Measurements from ENCODE around the gene DYSF. TPM values are rescaled to one million over a fixed set of nuclear protein-coding genes. Genes with fewer than 3 reads are reported as not detected.

The DYSF gene
- total RNA-seq, 4 donors from 2014 or later, result 1.7 to 5.0 (median 2.6) TPM

DNA sequence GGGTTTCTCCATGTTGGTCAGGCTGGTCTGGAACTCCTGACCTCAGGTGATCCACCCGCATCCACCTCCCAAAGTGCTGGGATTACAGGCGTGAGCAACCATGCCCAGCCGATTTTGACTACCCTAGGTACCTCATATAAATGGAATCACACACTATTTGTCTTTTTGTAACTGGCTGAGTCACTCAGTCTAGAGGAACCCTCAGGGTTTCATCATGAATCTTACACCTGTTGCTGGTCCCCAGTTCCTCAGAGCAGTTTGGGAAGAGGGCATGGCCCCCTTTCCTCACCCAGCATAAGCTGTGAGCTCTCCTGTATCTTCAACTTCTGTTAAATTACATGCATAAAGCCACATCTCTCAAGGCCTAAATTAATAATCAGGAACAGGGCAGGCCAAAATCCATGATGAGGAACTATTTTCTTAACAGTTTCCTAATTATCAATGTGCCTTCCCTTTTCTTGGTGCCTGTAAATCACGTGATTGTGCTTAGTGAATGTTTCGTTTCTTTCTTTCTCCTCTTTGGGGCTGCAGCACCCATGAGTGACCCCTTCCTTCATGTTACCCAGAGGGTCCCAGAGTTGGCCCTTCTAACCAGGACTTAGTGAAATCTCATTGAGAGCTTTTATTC, 20.9 kb downstream of the DYSF start:
- Histone ChIP-seq H3K27ac (no peak overlapping the region), H3K4me1 (no peaks in the 10 kb centered on the region), H3K9me3 (no peaks in the 10 kb centered on the region), H3K27me3 (peaks cover 4% of the 10 kb centered on the region), H3K36me3 (no peaks in the 10 kb centered on the region), H3K4me3 (no peak overlapping the region)
- WGBS, result 86% methylated on average over 5 of the region's 5 CpGs
- DNase-seq (ENCODE audit: low spot score in 2 of 2), result no peak
- TF ChIP-seq POLR2AphosphoS5 (IDR thresholded peaks at IDR 0.05) (no peak), EP300 (IDR thresholded peaks at IDR 0.05) (no peak), POLR2A (IDR thresholded peaks at IDR 0.05) (no peak)
- TF ChIP-seq, protein P1, sequence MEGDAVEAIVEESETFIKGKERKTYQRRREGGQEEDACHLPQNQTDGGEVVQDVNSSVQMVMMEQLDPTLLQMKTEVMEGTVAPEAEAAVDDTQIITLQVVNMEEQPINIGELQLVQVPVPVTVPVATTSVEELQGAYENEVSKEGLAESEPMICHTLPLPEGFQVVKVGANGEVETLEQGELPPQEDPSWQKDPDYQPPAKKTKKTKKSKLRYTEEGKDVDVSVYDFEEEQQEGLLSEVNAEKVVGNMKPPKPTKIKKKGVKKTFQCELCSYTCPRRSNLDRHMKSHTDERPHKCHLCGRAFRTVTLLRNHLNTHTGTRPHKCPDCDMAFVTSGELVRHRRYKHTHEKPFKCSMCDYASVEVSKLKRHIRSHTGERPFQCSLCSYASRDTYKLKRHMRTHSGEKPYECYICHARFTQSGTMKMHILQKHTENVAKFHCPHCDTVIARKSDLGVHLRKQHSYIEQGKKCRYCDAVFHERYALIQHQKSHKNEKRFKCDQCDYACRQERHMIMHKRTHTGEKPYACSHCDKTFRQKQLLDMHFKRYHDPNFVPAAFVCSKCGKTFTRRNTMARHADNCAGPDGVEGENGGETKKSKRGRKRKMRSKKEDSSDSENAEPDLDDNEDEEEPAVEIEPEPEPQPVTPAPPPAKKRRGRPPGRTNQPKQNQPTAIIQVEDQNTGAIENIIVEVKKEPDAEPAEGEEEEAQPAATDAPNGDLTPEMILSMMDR (IDR thresholded peaks at IDR 0.05), result no peak

DNA sequence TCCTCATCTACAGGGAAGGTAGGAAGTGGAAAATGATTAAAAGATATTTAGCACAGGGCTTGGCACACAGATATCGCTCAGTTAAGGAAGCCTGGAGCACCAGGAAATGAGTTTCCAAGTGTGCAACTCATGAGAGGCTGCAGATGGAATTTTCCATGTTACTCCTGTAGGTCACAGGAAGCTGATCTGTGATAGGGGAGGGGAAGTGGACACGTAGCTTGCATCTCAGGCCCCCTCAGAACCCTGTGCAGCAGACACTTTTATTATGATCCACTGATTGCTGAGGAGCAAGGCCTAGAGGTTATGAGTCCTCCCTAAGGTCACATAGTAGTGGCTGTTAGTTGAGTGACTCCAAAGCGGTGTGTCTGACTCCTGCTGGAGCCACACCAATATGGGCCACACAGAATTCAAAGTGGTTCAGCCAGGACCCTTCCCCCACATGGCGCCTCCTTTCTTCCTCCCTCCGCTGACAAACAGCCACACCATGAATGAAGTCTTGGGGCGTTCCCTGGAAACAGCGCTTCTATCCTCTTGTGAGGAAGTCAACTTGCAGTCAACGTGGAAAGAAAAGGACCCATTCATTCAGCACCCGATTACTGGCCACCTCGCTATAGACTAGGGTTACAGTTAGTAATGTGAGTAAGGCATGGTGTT, 21.5 kb downstream of the DYSF start:
- H3K9me3 ChIP-seq, result no peaks in the 10 kb centered on the region
- H3K4me3 ChIP-seq, result no peak overlapping the region
- H3K27me3 ChIP-seq, result no peaks in the 10 kb centered on the region
- no peak for DNase-seq (ENCODE audit: low spot score in 2 of 2)
- no peak overlapping the region for H3K27ac ChIP-seq
- 75% methylated on average over 10 of the region's 10 CpGs for WGBS
- TF ChIP-seq POLR2AphosphoS5 (IDR thresholded peaks at IDR 0.05) (no peak), POLR2A (IDR thresholded peaks at IDR 0.05) (no peak), EP300 (IDR thresholded peaks at IDR 0.05) (no peak)
- TF ChIP-seq, protein P1 (IDR thresholded peaks at IDR 0.05), result no peak
- H3K4me1 ChIP-seq, result no peaks in the 10 kb centered on the region
- H3K36me3 ChIP-seq, result no peaks in the 10 kb centered on the region

DNA sequence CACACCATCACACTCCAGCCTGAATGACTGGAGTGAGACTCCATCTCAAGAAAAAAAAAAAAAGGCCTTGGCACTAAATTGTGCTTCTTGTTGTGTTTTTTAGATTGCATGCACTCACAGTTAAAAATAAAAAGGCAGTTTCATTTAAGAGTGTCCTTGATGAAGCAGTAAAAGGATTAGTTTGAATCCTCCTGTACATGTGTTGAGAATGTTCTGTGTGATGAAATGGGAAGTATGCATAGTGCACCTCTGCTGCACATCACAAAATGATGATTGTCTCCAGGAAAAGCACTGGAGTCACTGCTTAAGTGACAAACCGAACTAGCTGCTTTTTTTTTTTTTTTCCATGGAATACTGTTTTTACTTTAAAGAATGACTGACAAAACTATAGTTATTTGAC, 23.1 kb downstream of the DYSF start:
- no peaks in the 10 kb centered on the region for H3K9me3 ChIP-seq
- no peak overlapping the region for H3K27ac ChIP-seq
- 56% methylated on average over 1 of the region's 1 CpG for WGBS
- TF ChIP-seq, protein P1 (IDR thresholded peaks at IDR 0.05), result no peak
- no peak for TF ChIP-seq POLR2A (IDR thresholded peaks at IDR 0.05)
- no peak for TF ChIP-seq EP300 (IDR thresholded peaks at IDR 0.05)
- TF ChIP-seq POLR2AphosphoS5 (IDR thresholded peaks at IDR 0.05), result no peak
- no peaks in the 10 kb centered on the region for H3K4me1 ChIP-seq
- no peaks in the 10 kb centered on the region for H3K27me3 ChIP-seq
- no peak for DNase-seq (ENCODE audit: low spot score in 2 of 2)
- no peaks in the 10 kb centered on the region for H3K36me3 ChIP-seq
- H3K4me3 ChIP-seq, result no peak overlapping the region

DNA sequence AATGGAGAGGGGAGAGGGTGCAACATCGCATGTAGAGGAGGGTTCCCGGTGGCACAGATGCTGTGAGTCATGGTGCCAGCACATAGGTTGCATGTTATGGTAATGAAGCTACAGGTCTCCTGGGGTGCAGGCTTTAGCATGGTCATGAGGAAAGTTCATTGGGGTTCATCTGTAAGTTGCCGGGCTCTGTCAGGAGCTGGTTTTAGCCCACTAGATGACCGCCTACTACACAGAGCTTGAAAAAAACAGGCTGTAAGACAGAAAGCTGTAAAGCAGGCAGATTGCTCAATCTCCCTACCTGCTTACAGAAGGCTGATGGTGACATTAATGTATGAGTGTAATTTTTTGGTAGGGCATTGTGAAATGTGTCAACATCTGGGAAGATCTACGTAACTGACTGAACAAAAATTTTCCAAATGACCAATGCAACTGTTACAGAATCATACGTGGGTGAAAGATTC, 23.9 kb downstream of the DYSF start:
- Histone ChIP-seq H3K27me3 (no peaks in the 10 kb centered on the region), H3K4me1 (no peaks in the 10 kb centered on the region), H3K36me3 (no peaks in the 10 kb centered on the region), H3K9me3 (no peaks in the 10 kb centered on the region), H3K27ac (no peak overlapping the region), H3K4me3 (no peak overlapping the region)
- WGBS, result 66% methylated on average over 6 of the region's 6 CpGs
- TF ChIP-seq POLR2AphosphoS5 (IDR thresholded peaks at IDR 0.05), result no peak
- no peak for TF ChIP-seq EP300 (IDR thresholded peaks at IDR 0.05)
- TF ChIP-seq, protein P1 (IDR thresholded peaks at IDR 0.05), result no peak
- no peak for TF ChIP-seq POLR2A (IDR thresholded peaks at IDR 0.05)
- no peak for DNase-seq (ENCODE audit: low spot score in 2 of 2)

- TF ChIP-seq POLR2AphosphoS5 (IDR thresholded peaks at IDR 0.05), result no peak
- TF ChIP-seq, protein P1 (IDR thresholded peaks at IDR 0.05), result no peak
- no peak for TF ChIP-seq EP300 (IDR thresholded peaks at IDR 0.05)
- Histone ChIP-seq H3K4me1 (no peaks in the 10 kb centered on the region), H3K4me3 (no peak overlapping the region), H3K36me3 (no peaks in the 10 kb centered on the region), H3K9me3 (no peaks in the 10 kb centered on the region), H3K27ac (no peak overlapping the region), H3K27me3 (no peaks in the 10 kb centered on the region)
- DNase-seq (ENCODE audit: low spot score in 2 of 2), result no peak
- 80% methylated on average over 6 of the region's 6 CpGs for WGBS
Observed at GRCh38 chr2:71478806-71479205, 25.4 kb downstream of the DYSF start.
